NCI-H1105 (cell line): ENCODE measurements around the gene ATP7B.

Experiments used
- DNase-seq: peaks from one replicate; lab custom pipeline; 2025; lab: John Stamatoyannopoulos, UW

Gene ATP7B

DNA sequence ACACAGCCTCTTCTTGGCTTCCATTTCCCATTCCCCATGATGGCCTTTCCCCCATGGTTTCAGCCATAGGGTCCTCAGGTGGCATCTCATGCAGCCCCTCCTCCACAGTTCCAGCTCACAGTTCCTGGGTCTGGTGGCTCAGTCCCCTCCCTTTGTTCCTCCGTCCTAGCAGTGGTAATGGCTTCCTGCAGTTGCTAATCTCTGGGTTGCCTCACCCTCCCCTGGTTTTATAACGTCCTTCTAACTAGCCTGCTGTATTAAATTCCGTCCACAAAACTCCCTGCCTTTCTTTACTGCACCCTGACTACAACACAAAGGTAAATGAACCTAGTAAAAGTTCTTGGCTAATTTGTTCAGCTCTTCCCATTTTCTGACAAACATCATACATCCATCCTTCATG lies 118.6 kb downstream of the ATP7B start:
- DNase-seq: no peak

DNA sequence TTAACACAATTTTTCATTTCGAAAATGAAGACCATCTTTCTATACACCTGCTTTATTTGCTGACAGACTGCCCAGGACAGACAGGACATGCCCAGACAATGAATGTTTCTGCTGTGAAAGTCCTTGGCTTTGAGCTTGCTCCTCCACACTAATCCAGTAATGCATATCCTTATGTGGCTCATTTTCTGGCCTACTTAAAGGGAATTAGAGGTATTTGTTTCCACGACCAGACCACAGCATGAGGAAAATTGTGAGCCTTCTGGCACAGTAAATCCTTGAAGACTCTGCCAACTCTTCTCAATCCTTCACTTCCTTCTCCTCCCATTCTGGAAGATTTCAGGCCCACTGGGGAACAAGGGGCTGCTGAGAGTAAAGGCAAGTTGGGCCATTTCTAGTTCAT lies 123.8 kb downstream of the ATP7B start:
- DNase-seq: no peak

DNA sequence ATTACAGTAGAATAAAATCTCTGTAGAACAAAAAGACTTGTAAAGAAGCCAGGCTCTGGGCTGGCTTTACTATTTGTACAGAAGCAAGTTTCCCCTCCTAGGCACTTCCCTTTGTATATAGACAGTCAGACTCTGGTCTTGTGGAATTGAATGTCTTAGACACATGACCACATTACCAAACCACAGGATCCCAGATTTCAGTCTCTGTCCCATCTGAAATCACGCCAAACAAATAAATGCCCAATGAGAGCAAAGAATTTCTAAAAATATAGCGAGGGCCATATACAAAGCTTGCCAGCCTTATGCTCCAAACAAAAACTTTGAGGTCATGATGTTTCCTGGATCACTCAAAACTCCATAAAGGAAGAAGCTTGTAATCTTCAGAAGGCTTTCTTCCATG lies 125.6 kb downstream of the ATP7B start:
- DNase-seq: no peak

DNA sequence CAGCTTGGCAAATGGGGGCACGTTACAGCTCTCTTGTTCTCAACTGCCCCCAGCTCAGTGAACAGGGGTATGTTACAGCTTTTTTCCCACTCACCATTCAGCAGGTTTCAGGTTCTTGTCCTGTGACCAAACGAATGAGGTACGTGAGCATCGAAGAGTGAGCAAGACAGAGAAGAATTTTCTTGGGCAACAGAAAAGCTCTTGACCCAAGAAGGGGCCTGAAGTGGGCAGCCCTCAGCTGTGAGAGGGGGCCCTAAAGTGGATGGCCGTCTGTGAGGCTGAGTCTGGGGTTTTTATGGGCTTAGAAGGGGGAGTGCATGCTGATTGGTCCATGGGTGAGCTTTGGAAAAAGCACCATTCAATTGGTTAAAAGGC lies 128.0 kb downstream of the ATP7B start:
- no peak for DNase-seq
